Astrocyte of the cerebellum (primary cell): ENCODE data around the gene NEURL1.

Source experiments
- DNase-seq: peaks from one replicate; pipeline ENCODE4 v3.0.0-alpha.2; 2011; ENCODE audit warnings: low read depth
- H3K4me3 ChIP-seq: 2 replicates; pipeline ENCODE4 v1.5.1; 2011; ENCODE audit warnings: mild to moderate bottlenecking, low read depth, low read length, moderate library complexity
- in situ Hi-C: cut with HindIII; loops from 2 replicates; pipeline ENCODE4 v1.10.0; 2017; ENCODE audit warnings: low sequenced_read_pairs
- TF ChIP-seq, protein P1 (sequence below): IDR thresholded peaks from 2 replicates; pipeline ENCODE4 v1.5.1; 2012; ENCODE audit warnings: low read length, low read depth, moderate library complexity, mild to moderate bottlenecking; ENCODE audit errors: missing control alignments

Gene NEURL1, protein sequence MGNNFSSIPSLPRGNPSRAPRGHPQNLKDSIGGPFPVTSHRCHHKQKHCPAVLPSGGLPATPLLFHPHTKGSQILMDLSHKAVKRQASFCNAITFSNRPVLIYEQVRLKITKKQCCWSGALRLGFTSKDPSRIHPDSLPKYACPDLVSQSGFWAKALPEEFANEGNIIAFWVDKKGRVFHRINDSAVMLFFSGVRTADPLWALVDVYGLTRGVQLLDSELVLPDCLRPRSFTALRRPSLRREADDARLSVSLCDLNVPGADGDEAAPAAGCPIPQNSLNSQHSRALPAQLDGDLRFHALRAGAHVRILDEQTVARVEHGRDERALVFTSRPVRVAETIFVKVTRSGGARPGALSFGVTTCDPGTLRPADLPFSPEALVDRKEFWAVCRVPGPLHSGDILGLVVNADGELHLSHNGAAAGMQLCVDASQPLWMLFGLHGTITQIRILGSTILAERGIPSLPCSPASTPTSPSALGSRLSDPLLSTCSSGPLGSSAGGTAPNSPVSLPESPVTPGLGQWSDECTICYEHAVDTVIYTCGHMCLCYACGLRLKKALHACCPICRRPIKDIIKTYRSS

DNA sequence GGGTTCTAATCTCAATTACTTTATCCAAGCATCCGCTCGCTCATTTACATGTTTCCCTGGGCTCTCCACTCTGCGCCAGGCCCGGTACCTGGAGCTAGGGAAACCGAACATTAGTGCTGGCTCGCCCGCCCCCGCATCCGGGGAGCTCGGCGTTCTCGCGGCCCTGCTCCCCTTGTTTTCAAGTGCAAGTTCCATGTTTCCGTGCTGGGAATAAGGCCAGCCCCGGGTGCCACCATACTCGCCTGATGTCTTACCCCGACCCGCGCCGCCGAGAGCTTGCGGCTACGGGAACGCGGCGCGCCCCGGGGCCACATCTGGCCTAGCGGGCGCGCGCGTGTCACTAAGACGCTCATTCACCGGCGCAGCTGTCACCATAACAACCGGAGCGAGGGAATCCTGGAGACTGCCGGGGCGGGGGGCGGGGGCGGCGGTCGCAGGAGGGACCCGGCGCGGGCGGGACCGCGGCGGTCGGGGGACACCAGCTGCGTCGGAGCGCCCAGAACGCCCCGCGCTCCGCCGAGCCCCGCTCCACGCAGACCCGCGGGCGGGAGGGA, at the start of gene NEURL1:
NEURL1 (plus strand) TSS at position 344 of the 554 bp plus-strand sequence. CDS start 683 bp downstream, outside the sequence.
- peak within 1 kb of the TSS; percentile 22 for H3K4me3 ChIP-seq
- in situ Hi-C loops: loop anchor here (5.0 kb wide), 1 partner anchor 86 kb away; no protein-coding TSS in a partner anchor
- no peak for DNase-seq
- TF ChIP-seq, protein P1, sequence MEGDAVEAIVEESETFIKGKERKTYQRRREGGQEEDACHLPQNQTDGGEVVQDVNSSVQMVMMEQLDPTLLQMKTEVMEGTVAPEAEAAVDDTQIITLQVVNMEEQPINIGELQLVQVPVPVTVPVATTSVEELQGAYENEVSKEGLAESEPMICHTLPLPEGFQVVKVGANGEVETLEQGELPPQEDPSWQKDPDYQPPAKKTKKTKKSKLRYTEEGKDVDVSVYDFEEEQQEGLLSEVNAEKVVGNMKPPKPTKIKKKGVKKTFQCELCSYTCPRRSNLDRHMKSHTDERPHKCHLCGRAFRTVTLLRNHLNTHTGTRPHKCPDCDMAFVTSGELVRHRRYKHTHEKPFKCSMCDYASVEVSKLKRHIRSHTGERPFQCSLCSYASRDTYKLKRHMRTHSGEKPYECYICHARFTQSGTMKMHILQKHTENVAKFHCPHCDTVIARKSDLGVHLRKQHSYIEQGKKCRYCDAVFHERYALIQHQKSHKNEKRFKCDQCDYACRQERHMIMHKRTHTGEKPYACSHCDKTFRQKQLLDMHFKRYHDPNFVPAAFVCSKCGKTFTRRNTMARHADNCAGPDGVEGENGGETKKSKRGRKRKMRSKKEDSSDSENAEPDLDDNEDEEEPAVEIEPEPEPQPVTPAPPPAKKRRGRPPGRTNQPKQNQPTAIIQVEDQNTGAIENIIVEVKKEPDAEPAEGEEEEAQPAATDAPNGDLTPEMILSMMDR: no peak

DNA sequence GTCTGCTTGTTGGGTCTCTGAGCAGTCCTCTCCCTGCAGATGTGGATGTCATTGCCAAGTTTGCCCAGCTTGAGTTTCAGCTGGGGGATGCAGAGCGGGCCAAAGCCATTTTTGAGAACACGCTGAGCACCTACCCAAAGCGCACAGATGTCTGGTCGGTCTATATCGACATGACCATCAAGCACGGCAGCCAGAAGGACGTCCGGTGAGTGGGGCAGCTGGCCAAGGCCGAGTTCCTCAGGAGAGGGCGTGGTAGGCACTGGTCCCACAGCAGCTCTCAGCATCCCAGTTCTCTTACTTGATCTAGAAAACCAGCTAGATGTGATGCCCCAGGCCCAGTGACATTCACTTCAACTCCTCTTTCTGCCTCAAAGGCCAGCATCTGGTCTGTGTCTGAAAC, 49.0 kb upstream of the NEURL1 start:
- H3K4me3 ChIP-seq: no peak overlapping the region
- no peak for DNase-seq
- in situ Hi-C loops: no loop called here
- TF ChIP-seq, protein P1: no peak

DNA sequence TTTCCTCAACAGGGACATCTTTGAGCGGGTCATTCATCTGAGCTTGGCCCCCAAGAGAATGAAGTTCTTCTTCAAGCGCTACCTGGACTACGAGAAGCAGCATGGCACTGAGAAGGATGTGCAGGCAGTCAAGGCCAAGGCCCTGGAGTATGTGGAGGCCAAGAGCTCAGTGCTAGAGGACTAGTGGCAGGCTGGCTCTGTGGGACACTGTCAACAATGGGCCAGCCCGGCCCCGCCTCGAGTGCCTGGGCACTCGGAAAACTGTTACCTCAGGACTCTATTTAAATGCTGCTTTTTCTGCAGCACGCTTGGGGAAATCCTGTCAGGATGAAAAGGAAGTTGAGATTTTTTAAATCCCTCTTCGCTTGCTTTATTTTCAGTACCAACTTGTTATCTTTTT, 48.1 kb upstream of the NEURL1 start:
- TF ChIP-seq, protein P1: no peak

DNA sequence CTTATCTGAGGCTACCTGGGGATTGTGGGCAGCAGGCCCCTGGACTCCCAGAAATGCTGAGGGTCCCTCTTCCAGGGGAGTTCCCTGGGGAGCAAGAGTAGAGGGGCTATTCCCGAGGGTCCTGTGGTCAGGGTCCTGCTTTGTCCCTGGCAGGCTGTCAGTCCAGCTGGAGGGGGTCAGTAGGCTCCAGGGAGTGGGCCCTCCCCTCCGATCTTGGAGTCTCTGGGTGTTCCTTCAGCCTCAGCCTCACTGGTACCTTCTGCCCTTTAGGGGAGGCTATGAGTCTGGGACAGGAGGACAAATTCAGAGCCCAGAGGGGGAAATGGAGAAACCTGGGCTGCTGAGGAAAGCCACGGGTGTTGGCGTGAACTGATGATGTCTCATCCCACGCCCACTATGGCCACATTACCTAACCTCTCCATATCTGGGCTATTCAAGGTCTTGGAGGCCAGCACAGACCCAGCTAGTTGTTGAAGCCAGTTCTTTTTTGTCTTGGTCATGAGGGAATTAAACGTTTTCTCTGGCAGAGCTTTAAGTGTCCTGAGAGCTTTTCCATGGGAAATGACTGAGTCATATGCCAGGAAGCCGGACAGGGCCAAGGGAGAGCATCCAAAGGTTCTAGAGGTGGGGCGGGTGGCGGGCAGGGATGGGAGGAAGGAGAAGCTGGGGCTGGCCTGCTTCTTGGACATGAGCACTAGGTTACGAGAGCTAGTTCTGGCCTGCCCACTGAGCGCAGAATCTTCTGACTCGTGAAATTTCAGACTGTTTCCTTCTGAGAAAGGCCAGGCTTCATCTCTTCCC, 47.5 kb upstream of the NEURL1 start:
- no peak overlapping the region for H3K4me3 ChIP-seq
- TF ChIP-seq, protein P1: no peak
- in situ Hi-C loops: no loop called here
- DNase-seq: no peak

More for the DNA sequence above, 48.1 kb upstream of the NEURL1 start:
- in situ Hi-C loops: no loop called here
- H3K4me3 ChIP-seq: no peak overlapping the region
- no peak for DNase-seq

DNA sequence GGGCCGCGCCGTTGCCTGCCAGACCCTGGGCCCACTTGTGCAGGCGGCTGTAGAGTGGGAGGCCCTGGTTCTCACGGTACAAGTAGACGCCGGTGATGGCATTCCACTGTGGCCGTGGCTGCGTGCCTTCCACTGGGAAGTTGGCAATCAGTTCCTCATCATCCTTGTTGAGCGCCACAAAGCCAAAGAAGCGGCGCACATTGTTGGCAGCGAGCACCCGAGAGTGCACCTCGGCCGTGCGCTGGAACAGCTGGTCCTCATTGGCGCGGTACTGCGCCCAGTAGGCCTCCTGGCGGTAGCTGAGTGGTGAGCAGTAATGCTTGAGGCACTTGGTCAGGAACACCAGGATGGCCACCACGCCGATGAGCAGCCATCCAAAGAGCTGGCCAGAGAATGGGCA, 46.3 kb upstream of the NEURL1 start:
- no peak for DNase-seq
- H3K4me3 ChIP-seq: no peak overlapping the region
- TF ChIP-seq, protein P1: no peak
- in situ Hi-C loops: no loop called here

DNA sequence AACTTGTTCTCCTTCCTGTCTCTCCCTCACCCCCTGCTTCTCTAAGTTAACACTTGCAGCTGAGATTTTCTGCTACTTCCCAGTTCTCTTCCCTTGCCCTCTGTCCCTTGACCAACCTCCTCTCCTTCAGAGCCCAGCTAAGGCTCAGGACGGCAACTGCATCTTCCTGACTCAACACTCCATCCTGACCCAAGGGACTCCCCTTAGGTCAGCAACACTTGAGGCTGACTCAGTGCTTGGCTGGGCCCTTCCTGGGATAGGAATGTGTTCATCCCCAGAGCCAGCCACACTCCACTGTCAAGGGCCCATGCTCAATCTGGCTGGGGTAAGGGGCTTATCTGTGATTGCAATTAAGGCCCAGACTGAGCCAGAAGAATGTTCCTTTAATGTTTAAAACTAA, 44.8 kb upstream of the NEURL1 start:
- TF ChIP-seq, protein P1: no peak
- in situ Hi-C loops: no loop called here
- no peak for DNase-seq
- no peak overlapping the region for H3K4me3 ChIP-seq
